GM12878 (cell line): ENCODE results near the gene PFKFB3. TPM values are rescaled to one million over a fixed set of nuclear protein-coding genes. Genes with fewer than 3 reads are reported as not detected.

Source experiments
- POLR2AphosphoS2 ChIP-seq: IDR thresholded peaks from 2 replicates; pipeline ENCODE4 v1.6.1; 2011; ENCODE audit warnings: low read depth, mild to moderate bottlenecking, low read length, improper control_type of control experiment, moderate library complexity
- polyA plus RNA-seq, 11 experiments: library from polyadenylated mRNA; depleted of rRNA in 4 of 11; unstranded in 6 of 11; stranded (reverse) in 5 of 11; fragments of >200 nt; fragmentation: Nextera tagmentation in 4 of 11; fragmentation: Illumina TruSeq in 1 of 11; extraction: Ambion mirVana in 4 of 11; extraction: Trizol in 1 of 11; gene quantifications; 1 replicate in 1 of 11; 2 replicates in 10 of 11; pipeline versions ENCODE4 v1.2.1 to v1.2.3, GENCODE V29; 2011 to 2016; ENCODE audit warnings: inconsistent platforms in 2 of 11, missing spikeins in 2 of 11, low read depth in 1 of 11
- total RNA-seq, 4 experiments: library from RNA; depleted of rRNA in 3 of 4; stranded (reverse); fragments of >200 nt in 3 of 4; fragmentation: Illumina TruSeq in 1 of 4; extraction: Trizol in 1 of 4; gene quantifications; 2 replicates each; pipeline versions ENCODE4 v1.2.1 to v1.2.3, GENCODE V29; 2013 to 2021
- TF ChIP-seq, protein P1 (sequence below): fragments of 450-650 bp; IDR thresholded peaks from 2 replicates; pipeline ENCODE4 v1.6.1; 2018; ENCODE audit warnings: borderline replicate concordance, mild to moderate bottlenecking; ENCODE audit not compliant: partially characterized antibody
- TF ChIP-seq, protein P2 (sequence below): fragments of 150-350 bp; IDR thresholded peaks from 2 replicates; pipeline ENCODE4 v1.6.1; 2016; ENCODE audit warnings: low read depth, low read length

PFKFB3 gene
- total and polyA plus RNA-seq, 10 of the 15 experiments (the other 5 are each of a cell fraction or from before 2014, with no cell fraction given) = 1.6 to 46.7 (median 13.7) TPM

DNA sequence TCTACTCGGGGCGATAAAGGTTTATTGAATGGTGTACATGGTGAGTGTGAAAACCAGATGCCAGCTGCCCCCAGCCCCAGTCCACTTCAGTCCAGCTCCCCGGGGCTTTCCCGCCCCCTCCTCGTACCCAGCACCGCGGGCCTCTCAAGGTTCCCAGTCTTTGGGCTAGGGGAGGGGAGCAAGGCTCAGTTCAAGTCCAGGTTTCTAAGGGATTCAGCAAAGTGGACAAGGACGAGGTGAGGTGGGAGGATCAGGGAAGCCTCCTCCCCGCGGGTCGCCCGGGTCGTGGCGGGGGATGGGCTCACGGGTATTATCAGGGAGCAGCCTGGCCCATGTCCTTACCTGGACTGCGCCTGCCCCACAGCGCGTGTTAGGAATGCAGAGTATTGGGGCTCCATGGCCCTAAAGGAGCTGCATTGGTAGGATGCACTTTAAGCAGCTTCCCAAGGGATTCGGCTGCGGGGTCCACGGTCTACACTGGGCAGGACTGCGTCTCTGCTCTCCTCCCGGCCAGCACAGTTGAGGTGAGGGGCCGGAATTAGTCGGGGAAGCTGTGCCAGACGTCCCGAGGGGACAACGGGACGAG, 541 bp upstream of the PFKFB3 start (continued):
- TF ChIP-seq, protein P1, sequence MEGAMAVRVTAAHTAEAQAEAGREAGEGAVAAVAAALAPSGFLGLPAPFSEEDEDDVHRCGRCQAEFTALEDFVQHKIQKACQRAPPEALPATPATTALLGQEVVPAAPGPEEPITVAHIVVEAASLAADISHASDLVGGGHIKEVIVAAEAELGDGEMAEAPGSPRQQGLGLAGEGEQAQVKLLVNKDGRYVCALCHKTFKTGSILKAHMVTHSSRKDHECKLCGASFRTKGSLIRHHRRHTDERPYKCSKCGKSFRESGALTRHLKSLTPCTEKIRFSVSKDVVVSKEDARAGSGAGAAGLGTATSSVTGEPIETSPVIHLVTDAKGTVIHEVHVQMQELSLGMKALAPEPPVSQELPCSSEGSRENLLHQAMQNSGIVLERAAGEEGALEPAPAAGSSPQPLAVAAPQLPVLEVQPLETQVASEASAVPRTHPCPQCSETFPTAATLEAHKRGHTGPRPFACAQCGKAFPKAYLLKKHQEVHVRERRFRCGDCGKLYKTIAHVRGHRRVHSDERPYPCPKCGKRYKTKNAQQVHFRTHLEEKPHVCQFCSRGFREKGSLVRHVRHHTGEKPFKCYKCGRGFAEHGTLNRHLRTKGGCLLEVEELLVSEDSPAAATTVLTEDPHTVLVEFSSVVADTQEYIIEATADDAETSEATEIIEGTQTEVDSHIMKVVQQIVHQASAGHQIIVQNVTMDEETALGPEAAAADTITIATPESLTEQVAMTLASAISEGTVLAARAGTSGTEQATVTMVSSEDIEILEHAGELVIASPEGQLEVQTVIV = no peak
- no peak for TF ChIP-seq POLR2AphosphoS2
- TF ChIP-seq, protein P2, sequence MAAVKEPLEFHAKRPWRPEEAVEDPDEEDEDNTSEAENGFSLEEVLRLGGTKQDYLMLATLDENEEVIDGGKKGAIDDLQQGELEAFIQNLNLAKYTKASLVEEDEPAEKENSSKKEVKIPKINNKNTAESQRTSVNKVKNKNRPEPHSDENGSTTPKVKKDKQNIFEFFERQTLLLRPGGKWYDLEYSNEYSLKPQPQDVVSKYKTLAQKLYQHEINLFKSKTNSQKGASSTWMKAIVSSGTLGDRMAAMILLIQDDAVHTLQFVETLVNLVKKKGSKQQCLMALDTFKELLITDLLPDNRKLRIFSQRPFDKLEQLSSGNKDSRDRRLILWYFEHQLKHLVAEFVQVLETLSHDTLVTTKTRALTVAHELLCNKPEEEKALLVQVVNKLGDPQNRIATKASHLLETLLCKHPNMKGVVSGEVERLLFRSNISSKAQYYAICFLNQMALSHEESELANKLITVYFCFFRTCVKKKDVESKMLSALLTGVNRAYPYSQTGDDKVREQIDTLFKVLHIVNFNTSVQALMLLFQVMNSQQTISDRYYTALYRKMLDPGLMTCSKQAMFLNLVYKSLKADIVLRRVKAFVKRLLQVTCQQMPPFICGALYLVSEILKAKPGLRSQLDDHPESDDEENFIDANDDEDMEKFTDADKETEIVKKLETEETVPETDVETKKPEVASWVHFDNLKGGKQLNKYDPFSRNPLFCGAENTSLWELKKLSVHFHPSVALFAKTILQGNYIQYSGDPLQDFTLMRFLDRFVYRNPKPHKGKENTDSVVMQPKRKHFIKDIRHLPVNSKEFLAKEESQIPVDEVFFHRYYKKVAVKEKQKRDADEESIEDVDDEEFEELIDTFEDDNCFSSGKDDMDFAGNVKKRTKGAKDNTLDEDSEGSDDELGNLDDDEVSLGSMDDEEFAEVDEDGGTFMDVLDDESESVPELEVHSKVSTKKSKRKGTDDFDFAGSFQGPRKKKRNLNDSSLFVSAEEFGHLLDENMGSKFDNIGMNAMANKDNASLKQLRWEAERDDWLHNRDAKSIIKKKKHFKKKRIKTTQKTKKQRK = no peak
